Measurements from ENCODE around the gene OR1L4.

OR1L4 gene, protein sequence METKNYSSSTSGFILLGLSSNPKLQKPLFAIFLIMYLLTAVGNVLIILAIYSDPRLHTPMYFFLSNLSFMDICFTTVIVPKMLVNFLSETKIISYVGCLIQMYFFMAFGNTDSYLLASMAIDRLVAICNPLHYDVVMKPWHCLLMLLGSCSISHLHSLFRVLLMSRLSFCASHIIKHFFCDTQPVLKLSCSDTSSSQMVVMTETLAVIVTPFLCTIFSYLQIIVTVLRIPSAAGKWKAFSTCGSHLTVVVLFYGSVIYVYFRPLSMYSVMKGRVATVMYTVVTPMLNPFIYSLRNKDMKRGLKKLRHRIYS

DNA sequence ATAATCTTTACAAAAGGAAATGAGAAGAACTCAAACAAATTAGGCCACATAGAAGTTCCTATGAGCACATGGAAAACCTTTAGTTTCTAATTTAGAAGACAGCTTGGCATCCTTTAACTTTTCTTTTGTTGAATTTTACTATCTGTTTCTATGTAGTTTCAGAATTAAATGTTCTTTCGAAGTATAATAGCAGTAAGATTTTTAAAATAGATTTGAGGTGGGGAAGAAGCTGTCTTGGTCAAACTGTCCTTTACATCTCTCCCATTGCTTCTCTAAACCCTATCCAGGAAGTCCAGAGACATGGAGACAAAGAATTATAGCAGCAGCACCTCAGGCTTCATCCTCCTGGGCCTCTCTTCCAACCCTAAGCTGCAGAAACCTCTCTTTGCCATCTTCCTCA, at the start of gene OR1L4:
TSS of gene OR1L4 (plus strand) at position 301 of the 400 bp plus-strand sequence. CDS start at position 301, 0 bp downstream.
- no peak for DNase-seq (ENCODE audit: low read depth in 2 of 2)

DNA sequence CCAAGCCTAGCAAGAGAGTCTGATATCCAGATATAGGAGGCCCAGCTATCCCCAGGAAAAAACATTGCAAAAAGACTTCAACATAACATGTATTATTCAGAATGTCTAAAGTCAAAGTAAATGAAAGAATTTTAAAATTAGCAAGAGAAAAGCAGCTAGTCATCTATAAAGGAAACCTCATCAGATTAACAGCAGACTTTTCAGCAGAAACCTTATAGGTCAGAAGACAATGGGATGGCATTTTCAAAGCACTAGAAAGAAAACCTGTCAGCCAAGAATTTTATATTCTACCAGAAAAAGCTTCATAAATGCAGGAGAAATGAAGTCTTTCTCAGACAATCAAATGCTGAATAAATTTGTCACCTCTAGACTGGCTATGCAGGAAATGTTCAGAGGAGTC, 38.9 kb upstream of the OR1L4 start:
- no peak for DNase-seq (ENCODE audit: low read depth in 2 of 2)

DNA sequence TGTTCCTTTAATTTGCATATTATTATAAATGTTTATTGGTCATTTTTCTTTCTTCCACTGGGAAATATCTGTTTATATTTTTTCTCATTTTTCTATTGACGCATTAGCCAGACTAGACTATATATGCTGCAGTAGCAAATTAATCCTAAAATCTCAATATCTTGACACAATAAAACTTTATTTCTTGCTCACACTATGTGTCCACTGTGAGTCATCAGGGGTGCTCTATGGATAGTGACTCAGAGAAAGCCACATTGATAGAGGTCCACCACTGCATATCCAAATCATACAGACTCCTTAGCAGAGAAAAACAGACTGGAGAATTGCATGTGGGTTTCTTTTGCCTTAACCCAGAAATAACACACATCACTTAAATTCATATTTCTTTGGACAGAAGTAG, 28.1 kb upstream of the OR1L4 start:
- no peak for DNase-seq (ENCODE audit: low read depth in 2 of 2)

DNA sequence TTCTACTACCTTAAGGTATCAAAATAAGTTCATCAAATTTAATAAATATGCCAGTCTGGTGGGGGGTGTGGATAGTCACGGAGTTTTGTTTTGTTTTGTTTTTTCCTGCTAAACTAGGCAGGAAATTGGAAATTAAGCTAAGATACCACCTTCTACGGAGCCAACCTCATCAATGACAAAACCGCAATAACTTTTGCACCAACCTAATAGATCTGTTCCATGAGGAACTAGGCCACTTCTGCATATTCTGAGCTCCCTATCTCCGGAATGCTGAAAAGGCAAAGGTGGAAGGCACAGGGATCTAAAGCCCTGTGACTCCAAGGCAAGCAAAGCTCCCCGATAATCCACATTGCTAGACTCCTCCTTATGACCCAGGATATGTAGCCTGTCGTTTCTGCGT, 5.8 kb upstream of the OR1L4 start:
- DNase-seq (ENCODE audit: low read depth in 2 of 2) = no peak

DNA sequence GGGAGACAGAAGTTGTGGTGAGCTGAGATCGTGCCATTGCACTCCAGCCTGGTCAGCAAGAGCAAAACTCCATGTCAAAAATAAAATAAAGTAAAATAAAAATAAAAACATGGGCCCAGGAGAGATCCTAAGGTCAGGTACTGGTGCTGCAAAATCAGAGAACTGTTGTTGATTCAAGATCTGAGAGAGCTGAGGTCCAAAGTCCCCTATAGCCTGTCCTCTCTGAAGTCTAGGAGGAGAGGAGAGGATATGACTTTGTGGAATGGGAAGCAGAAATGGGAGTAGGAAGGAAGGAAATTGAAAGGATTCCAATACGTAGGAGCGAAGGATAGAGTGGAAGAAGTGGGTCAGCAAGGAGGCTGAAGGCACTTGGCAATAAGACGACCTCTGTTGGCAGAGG, 4.6 kb upstream of the OR1L4 start:
- no peak for DNase-seq (ENCODE audit: low read depth in 2 of 2)

DNA sequence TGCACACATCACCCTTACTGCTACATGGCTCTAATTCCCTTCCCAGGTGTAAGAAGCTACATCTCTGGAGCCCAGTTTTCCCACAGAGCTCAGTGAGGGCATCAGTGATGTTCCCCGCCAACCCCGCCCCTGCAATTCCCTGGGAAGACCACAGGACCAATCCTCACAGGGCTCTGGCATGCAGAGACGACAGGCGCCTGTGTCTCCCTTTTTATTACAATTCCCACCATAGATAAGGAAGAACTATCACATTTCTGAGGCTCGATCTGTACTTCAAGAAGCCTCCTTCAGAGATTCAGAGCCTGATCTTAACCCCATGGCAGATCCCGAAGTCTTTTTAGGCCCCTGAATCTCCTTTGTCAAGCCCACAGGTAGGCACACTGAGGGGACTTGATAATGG, 18.2 kb downstream of the OR1L4 start, which contains the start of gene OR1L6:
TSS of gene OR1L6 (plus strand) at position 301 of the 400 bp plus-strand sequence. CDS start 7,545 bp downstream, outside the sequence.
- DNase-seq (ENCODE audit: low read depth in 2 of 2) = no peak

DNA sequence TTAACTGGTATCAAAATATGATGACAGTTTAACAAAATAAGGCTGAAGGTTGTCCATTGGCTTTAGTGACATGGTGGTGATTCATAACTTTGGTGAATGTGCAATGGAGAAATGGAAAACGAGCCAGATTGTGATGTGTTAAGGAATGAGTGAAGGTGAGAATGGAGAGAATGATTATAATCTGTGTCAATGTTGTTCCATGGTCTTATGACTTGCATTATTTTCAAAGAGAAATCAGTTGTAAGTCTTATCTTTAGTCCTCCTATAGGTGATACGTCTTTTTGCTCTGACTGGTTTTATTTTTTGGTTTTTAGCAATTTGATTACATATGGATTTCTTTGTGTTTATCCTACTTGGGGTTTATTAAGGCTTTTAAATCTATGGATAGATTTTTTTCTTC, 31.0 kb downstream of the OR1L4 start:
- no peak for DNase-seq (ENCODE audit: low read depth in 2 of 2)

DNA sequence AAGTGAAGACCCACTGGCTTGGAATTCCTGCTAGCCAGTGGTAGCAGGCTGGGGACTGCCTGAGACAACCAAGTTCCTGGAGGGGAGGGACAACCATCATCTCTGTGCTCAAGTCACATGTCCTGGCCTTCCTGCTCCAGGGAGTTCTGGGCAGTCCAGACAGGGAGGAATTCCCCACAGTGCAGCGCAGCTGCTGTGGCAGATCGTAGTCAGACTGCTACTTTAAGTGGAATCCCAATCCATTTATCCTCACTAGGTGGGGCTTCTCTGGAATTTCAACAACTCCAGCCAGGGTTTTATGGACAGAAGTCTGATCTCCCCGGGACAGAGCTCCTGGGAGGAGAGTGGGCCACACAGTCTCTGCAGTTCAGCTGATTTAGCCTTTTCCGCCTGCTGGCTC, 44.0 kb downstream of the OR1L4 start:
- DNase-seq (ENCODE audit: low read depth in 2 of 2) = no peak

Data from stimulated activated CD8-positive, alpha-beta memory T cell treated with anti-CD3 and anti-CD28 coated beads, Interleukin-2, amount 100 ng/mL, for 48 hours (primary cell).